Activated T-helper 2 cell treated with anti-CD3 and anti-CD28 coated beads, Interferon-gamma antibody, Interleukin-2, Interleukin-4, amounts not matched to agents 10 μg/mL and 5 μg/mL and 100 μg/mL, durations not matched to agents 14 hours and 24 hours and 36 hours (primary cell): ENCODE data around the gene COQ2. TPM values are rescaled to one million over a fixed set of nuclear protein-coding genes. Genes with fewer than 3 reads are reported as not detected.
"Not testable (repeated sequence)": the region's sequence is repeated elsewhere in the genome, so short reads cannot be mapped to it uniquely, and the experiment has no call there.

Experiments
- DNase-seq: peaks from one replicate; pipeline ENCODE4 v3.0.0; 2021; ENCODE audit warnings: low spot score
- H3K27ac Mint-ChIP-seq: one replicate; pipeline ENCODE4 v1.8.0; 2021; ENCODE audit warnings: mixed read lengths
- H3K27me3 Mint-ChIP-seq: one replicate; pipeline ENCODE4 v1.8.0; 2021; ENCODE audit warnings: low read depth, mixed read lengths
- H3K36me3 Mint-ChIP-seq: one replicate; pipeline ENCODE4 v1.8.0; 2021; ENCODE audit warnings: low read depth, mixed read lengths
- H3K4me1 Mint-ChIP-seq: one replicate; pipeline ENCODE4 v1.8.0; 2021; ENCODE audit warnings: low read depth, mixed read lengths
- H3K4me3 Mint-ChIP-seq: one replicate; pipeline ENCODE4 v1.8.0; 2021; ENCODE audit warnings: low read depth, mild to moderate bottlenecking, moderate library complexity, mixed read lengths
- H3K9me3 Mint-ChIP-seq: one replicate; pipeline ENCODE4 v1.8.0; 2021; ENCODE audit warnings: mixed read lengths
- intact Hi-C: fragments of 100-400 bp; cut with micrococcal nuclease; formaldehyde crosslinking; loops from one replicate; pipeline ENCODE4 v1.15.1; 2023
- total RNA-seq: library from RNA; stranded (reverse); gene quantifications from 2 replicates; pipeline ENCODE4 v1.2.3, GENCODE V29; 2022

Gene COQ2
- total RNA-seq, 1 donor from 2014 or later: 19.5 TPM

GRCh38 chr4:83255584-83255983 is 29.0 kb downstream of the COQ2 start:
- Mint-ChIP-seq H3K9me3 (no peaks in the 10 kb centered on the region), H3K36me3 (peaks cover 22% of the 10 kb centered on the region), H3K27me3 (peaks cover 8% of the 10 kb centered on the region), H3K27ac (no peak overlapping the region), H3K4me1 (peaks cover 12% of the 10 kb centered on the region), H3K4me3 (no peak overlapping the region)
- intact Hi-C loops: no loop called here
- no peak for DNase-seq

GRCh38 chr4:83252782-83253405 is 31.7 kb downstream of the COQ2 start:
- Mint-ChIP-seq H3K27me3 (peaks cover 9% of the 10 kb centered on the region), H3K4me3 (no peak overlapping the region), H3K36me3 (peaks cover 8% of the 10 kb centered on the region), H3K27ac (no peak overlapping the region), H3K9me3 (no peaks in the 10 kb centered on the region), H3K4me1 (peaks cover 12% of the 10 kb centered on the region)
- intact Hi-C loops: loop anchor here (2.0 kb wide), 1 partner anchor 138 kb away; the partner anchor contains the start of gene PLAC8
- peak; percentile 66 for DNase-seq

- intact Hi-C loops: no loop called here
- H3K27ac Mint-ChIP-seq: no peak overlapping the region
- H3K9me3 Mint-ChIP-seq: no peaks in the 10 kb centered on the region
- DNase-seq: no peak
- H3K4me3 Mint-ChIP-seq: no peak overlapping the region
- peaks cover 20% of the 10 kb centered on the region for H3K27me3 Mint-ChIP-seq
- peaks cover 12% of the 10 kb centered on the region for H3K4me1 Mint-ChIP-seq
- peaks cover 4% of the 10 kb centered on the region for H3K36me3 Mint-ChIP-seq
Measured at GRCh38 chr4:83251447-83251830, 33.2 kb downstream of the COQ2 start.

- no peak overlapping the region for H3K27ac Mint-ChIP-seq
- DNase-seq: no peak
- no peaks in the 10 kb centered on the region for H3K9me3 Mint-ChIP-seq
- H3K27me3 Mint-ChIP-seq: peaks cover 25% of the 10 kb centered on the region
- intact Hi-C loops: no loop called here
- peaks cover 12% of the 10 kb centered on the region for H3K4me1 Mint-ChIP-seq
- H3K4me3 Mint-ChIP-seq: no peak overlapping the region
- peaks cover 6% of the 10 kb centered on the region for H3K36me3 Mint-ChIP-seq
Measured at GRCh38 chr4:83250687-83251446, 33.7 kb downstream of the COQ2 start.

- Mint-ChIP-seq H3K36me3 (peaks cover 13% of the 10 kb centered on the region), H3K9me3 (no peaks in the 10 kb centered on the region), H3K4me1 (peaks cover 11% of the 10 kb centered on the region), H3K27me3 (peaks cover 46% of the 10 kb centered on the region), H3K4me3 (no peak overlapping the region), H3K27ac (no peak overlapping the region)
- DNase-seq: no peak
- intact Hi-C loops: no loop called here
Measured at GRCh38 chr4:83248486-83248885, 36.1 kb downstream of the COQ2 start.

- intact Hi-C loops: no loop called here
- Mint-ChIP-seq H3K9me3 (no peaks in the 10 kb centered on the region), H3K4me3 (no peak overlapping the region), H3K4me1 (peaks cover 8% of the 10 kb centered on the region), H3K27ac (no peak overlapping the region), H3K27me3 (peaks cover 54% of the 10 kb centered on the region), H3K36me3 (peaks cover 16% of the 10 kb centered on the region)
- no peak for DNase-seq
Measured at GRCh38 chr4:83247415-83248357, 36.9 kb downstream of the COQ2 start.

GRCh38 chr4:83241132-83241531 is 43.5 kb downstream of the COQ2 start:
- no peak for DNase-seq
- peaks cover 72% of the 10 kb centered on the region for H3K27me3 Mint-ChIP-seq
- H3K4me1 Mint-ChIP-seq: peaks cover 19% of the 10 kb centered on the region
- H3K27ac Mint-ChIP-seq: no peak overlapping the region
- intact Hi-C loops: no loop called here
- H3K9me3 Mint-ChIP-seq: no peaks in the 10 kb centered on the region
- peaks cover 27% of the 10 kb centered on the region for H3K36me3 Mint-ChIP-seq
- no peak overlapping the region for H3K4me3 Mint-ChIP-seq

GRCh38 chr4:83240379-83240875 is 44.2 kb downstream of the COQ2 start:
- Mint-ChIP-seq H3K27ac (no peak overlapping the region), H3K4me1 (peaks cover 26% of the 10 kb centered on the region), H3K4me3 (no peak overlapping the region), H3K27me3 (peaks cover 71% of the 10 kb centered on the region), H3K36me3 (peaks cover 23% of the 10 kb centered on the region), H3K9me3 (no peaks in the 10 kb centered on the region)
- intact Hi-C loops: no loop called here
- no peak for DNase-seq

- Mint-ChIP-seq H3K27me3 (peaks cover 63% of the 10 kb centered on the region), H3K36me3 (peaks cover 20% of the 10 kb centered on the region), H3K4me3 (no peak overlapping the region), H3K4me1 (peaks cover 37% of the 10 kb centered on the region), H3K27ac (no peak overlapping the region), H3K9me3 (no peaks in the 10 kb centered on the region)
- intact Hi-C loops: no loop called here
- DNase-seq: no peak
Measured at GRCh38 chr4:83238393-83239248, 46.0 kb downstream of the COQ2 start.

- peaks cover 41% of the 10 kb centered on the region for H3K4me1 Mint-ChIP-seq
- intact Hi-C loops: no loop called here
- no peak overlapping the region for H3K4me3 Mint-ChIP-seq
- H3K27me3 Mint-ChIP-seq: peaks cover 57% of the 10 kb centered on the region
- peaks cover 15% of the 10 kb centered on the region for H3K36me3 Mint-ChIP-seq
- no peaks in the 10 kb centered on the region for H3K9me3 Mint-ChIP-seq
- H3K27ac Mint-ChIP-seq: no peak overlapping the region
- no peak for DNase-seq
Measured at GRCh38 chr4:83237591-83237990, 47.0 kb downstream of the COQ2 start.

- peaks cover 52% of the 10 kb centered on the region for H3K27me3 Mint-ChIP-seq
- peak overlapping the region; percentile 67 for H3K27ac Mint-ChIP-seq
- DNase-seq, H3K9me3 Mint-ChIP-seq, H3K36me3 Mint-ChIP-seq: not testable (repeated sequence)
- intact Hi-C loops: loop anchor here (1.0 kb wide), 7 partner anchors 16 to 330 kb away; partner anchors contain the start of gene PLAC8
- H3K4me1 Mint-ChIP-seq: peaks cover 58% of the 10 kb centered on the region
- H3K4me3 Mint-ChIP-seq: peak overlapping the region; percentile 47
Measured at GRCh38 chr4:83235645-83236133, 48.9 kb downstream of the COQ2 start.
